Adrenal gland (tissue), 12 donors: ENCODE results near the gene HELZ. TPM values are rescaled to one million over a fixed set of nuclear protein-coding genes. Genes with fewer than 3 reads are reported as not detected.

ENCODE experiments used
- DNase-seq, 7 donors: peaks; one replicate each; pipeline ENCODE4 v3.0.0-alpha.2; 2019 to 2020
- H3K27ac ChIP-seq, 5 donors: fragments of 200-600 bp; sonication (generic) in 4 of 5; 1 replicate in 3 of 5; 2 replicates in 2 of 5; pipeline versions ENCODE4 v1.5.1 to v1.8.0; 2016 to 2020; ENCODE audit warnings: mild to moderate bottlenecking in 1 of 5
- H3K27me3 ChIP-seq: fragments of 200-600 bp; 2 replicates; pipeline ENCODE4 v1.8.0; 2021
- H3K36me3 ChIP-seq, 2 donors: fragments of 200-600 bp; replicated peaks in 1 of 2; 1 replicate in 1 of 2; 2 replicates in 1 of 2; pipeline versions ENCODE4 v1.5.1 to v1.8.0; 2018 to 2022
- H3K4me1 ChIP-seq, 2 donors: fragments of 200-600 bp; replicated peaks in 1 of 2; 1 replicate in 1 of 2; 2 replicates in 1 of 2; pipeline versions ENCODE4 v1.5.1 to v1.8.0; 2018 to 2021
- H3K4me3 ChIP-seq, 4 donors: fragments of 200-600 bp; sonication (generic) in 3 of 4; one replicate each; pipeline ENCODE4 v1.5.1; 2016 to 2018
- H3K9me3 ChIP-seq, 3 donors: fragments of 200-600 bp; sonication (generic) in 1 of 3; replicated peaks in 1 of 3; 1 replicate in 2 of 3; 2 replicates in 1 of 3; pipeline versions ENCODE4 v1.5.1 to v1.8.0; 2016 to 2021
- POLR2A ChIP-seq, 2 donors: fragments of 450-650 bp; IDR thresholded peaks; one replicate each; pipeline ENCODE4 v1.6.1; 2017; ENCODE audit warnings: antibody characterized with exemption in 2 of 2, mild to moderate bottlenecking in 2 of 2, moderate library complexity in 1 of 2
- WGBS, 4 donors: extraction: QIAGEN DNeasy Blood & Tissue Kit in 2 of 4; methylation state at CpG; one replicate each; pipeline versions ENCODE4 v1.1.5 to v1.1.7; 2013 to 2017; 5-methylcytosine and 5-hydroxymethylcytosine counted together
- intact Hi-C, 2 donors: fragments of 100-400 bp; cut with DNase I; formaldehyde crosslinking; loops; one replicate each; pipeline versions ENCODE4 v1.14.1 to v1.15.0; 2022 to 2023
- polyA plus RNA-seq, 3 donors: library from polyadenylated mRNA; stranded (reverse); fragments of 200-250 nt in 2 of 3; fragments of 350-450 nt in 1 of 3; fragmentation: Illumina TruSeq in 1 of 3; extraction: RNeasy Lipid Tissue Mini Kit (QIAGEN cat#74804) in 1 of 3; gene quantifications; one replicate each; pipeline ENCODE4 v1.2.3, GENCODE V29; 2013 to 2014
- total RNA-seq, 9 donors: library from RNA; depleted of rRNA in 4 of 9; stranded (reverse); fragments of >200 nt in 4 of 9; fragments of 120-200 nt in 1 of 9; fragmentation: NEBNext Ultra II Directional in 1 of 9; extraction: Animal tissue kit (Norgen Biotek cat#: 25700) in 1 of 9; gene quantifications; one replicate each; pipeline versions ENCODE4 v1.1.0 to v1.2.4, GENCODE V29; 2013 to 2023
- TF ChIP-seq, protein P1 (sequence below), 6 experiments: fragments of 450-650 bp in 4 of 6; fragments of 200-600 bp in 2 of 6; sonication (generic) in 1 of 6; IDR thresholded peaks; 1 replicate in 5 of 6; 2 replicates in 1 of 6; pipeline versions ENCODE4 v1.5.1 to v1.8.0; 2016 to 2021; ENCODE audit warnings: antibody characterized with exemption in 6 of 6, mild to moderate bottlenecking in 2 of 6, moderate library complexity in 1 of 6
- donor health status: healthy with polysubstance abuse.
- donor health status: Bipolar disorder and iron deficiency.
- donor health status: DM: yes; HTN: yes; CAD: no.
- donor health status: DM: no; HTN: no; CAD: no.
- donor health status: DM: no; HTN: no; CAD: no.
- donor health status: DM: yes; HTN: yes; CAD: no.

The HELZ gene
- total and polyA plus RNA-seq, 12 donors, result 3.1 to 88.0 (median 47.9) TPM

DNA sequence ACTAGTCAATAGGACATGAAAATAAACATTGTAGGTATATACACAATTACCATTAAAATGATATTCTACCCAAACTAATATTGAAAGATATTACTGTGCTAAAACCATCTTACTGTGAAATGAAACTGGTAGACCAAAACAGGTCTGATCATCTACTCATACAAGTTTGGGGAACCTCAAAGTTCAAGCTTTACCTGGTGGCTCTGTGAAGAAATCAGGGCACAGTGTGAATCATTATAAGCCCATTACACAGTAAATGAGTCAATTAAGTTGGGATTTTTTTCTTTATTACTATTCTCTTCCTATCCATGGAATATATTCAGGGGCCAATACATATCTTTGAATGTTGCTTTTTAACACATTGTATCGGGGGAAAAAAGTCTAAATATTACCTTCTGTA, 57.1 kb downstream of the HELZ start:
- Histone ChIP-seq H3K27me3 (no peaks in the 10 kb centered on the region), H3K4me3 (no peak overlapping the region), H3K27ac (no peak overlapping the region), H3K4me1 (peaks cover 6 to 36% of the 10 kb centered on the region in 2 donors), H3K36me3 (no peaks in the 10 kb centered on the region), H3K9me3 (no peaks in the 10 kb centered on the region)
- TF ChIP-seq POLR2A (IDR thresholded peaks at IDR 0.05), result no peak
- TF ChIP-seq, protein P1, sequence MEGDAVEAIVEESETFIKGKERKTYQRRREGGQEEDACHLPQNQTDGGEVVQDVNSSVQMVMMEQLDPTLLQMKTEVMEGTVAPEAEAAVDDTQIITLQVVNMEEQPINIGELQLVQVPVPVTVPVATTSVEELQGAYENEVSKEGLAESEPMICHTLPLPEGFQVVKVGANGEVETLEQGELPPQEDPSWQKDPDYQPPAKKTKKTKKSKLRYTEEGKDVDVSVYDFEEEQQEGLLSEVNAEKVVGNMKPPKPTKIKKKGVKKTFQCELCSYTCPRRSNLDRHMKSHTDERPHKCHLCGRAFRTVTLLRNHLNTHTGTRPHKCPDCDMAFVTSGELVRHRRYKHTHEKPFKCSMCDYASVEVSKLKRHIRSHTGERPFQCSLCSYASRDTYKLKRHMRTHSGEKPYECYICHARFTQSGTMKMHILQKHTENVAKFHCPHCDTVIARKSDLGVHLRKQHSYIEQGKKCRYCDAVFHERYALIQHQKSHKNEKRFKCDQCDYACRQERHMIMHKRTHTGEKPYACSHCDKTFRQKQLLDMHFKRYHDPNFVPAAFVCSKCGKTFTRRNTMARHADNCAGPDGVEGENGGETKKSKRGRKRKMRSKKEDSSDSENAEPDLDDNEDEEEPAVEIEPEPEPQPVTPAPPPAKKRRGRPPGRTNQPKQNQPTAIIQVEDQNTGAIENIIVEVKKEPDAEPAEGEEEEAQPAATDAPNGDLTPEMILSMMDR (IDR thresholded peaks at IDR 0.05), result no peak
- WGBS, 4 donors, result 88 to 100% (median 97%) methylated on average over 1 of the region's 1 CpG
- no peak for DNase-seq
- intact Hi-C loops, result no loop called here

DNA sequence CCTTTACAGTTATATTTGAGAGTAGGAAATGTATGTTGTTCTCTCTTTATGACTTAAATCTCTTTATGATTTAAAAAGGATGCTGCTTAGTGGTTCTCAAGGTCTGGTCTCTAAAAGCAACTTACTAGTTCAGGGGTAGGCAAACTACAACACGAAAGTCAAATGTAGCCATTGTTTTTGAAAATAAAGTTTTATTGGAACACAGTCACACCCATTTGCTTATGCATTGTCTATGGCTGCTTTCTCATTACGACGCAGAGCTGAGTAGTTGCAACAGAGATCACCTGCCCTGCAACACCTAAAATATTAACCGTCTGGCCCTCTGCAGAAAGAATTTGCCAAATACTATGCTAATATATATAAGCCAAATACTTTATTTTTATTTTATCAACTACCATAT, 58.2 kb downstream of the HELZ start:
- no peak overlapping the region for H3K4me3 ChIP-seq
- H3K9me3 ChIP-seq, result no peaks in the 10 kb centered on the region
- peaks cover 6 to 41% of the 10 kb centered on the region in 2 donors for H3K4me1 ChIP-seq
- no peak overlapping the region for H3K27ac ChIP-seq
- H3K36me3 ChIP-seq, result no peaks in the 10 kb centered on the region
- intact Hi-C loops, result no loop called here
- no peak for TF ChIP-seq POLR2A (IDR thresholded peaks at IDR 0.05)
- TF ChIP-seq, protein P1 (IDR thresholded peaks at IDR 0.05), result no peak
- no peaks in the 10 kb centered on the region for H3K27me3 ChIP-seq
- WGBS, 4 donors, result 94 to 99% (median 98%) methylated on average over 4 of the region's 4 CpGs
- DNase-seq, result no peak

DNA sequence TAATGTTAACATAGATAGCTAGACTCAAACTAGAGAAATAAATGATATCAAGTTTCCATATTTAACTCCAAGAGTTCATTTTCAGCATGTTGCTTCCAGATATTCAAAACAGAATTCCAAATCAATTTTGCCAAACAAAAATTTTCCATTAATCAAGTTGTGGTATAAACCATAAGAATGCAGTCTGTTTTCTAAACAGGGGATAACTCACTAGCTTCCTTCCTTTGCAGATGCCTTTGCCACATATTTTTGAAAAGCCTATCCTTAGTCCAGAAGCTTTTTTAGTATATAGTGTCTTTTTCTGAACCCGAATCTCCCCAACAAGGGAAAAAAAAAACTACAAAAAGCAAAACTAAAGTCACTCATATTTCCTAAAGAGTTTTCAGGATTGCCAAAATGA, 61.5 kb downstream of the HELZ start:
- Histone ChIP-seq H3K27me3 (no peaks in the 10 kb centered on the region), H3K4me1 (peaks cover under 1 to 26% of the 10 kb centered on the region in 2 donors), H3K4me3 (no peak overlapping the region), H3K27ac (no peak overlapping the region), H3K36me3 (peaks cover 0 to under 1% of the 10 kb centered on the region in 2 donors), H3K9me3 (no peaks in the 10 kb centered on the region)
- TF ChIP-seq, protein P1 (IDR thresholded peaks at IDR 0.05), result no peak
- TF ChIP-seq POLR2A (IDR thresholded peaks at IDR 0.05), result no peak
- DNase-seq, result no peak
- intact Hi-C loops, result no loop called here
- WGBS, 4 donors, result 70 to 78% (median 71%) methylated on average over 1 of the region's 1 CpG

DNA sequence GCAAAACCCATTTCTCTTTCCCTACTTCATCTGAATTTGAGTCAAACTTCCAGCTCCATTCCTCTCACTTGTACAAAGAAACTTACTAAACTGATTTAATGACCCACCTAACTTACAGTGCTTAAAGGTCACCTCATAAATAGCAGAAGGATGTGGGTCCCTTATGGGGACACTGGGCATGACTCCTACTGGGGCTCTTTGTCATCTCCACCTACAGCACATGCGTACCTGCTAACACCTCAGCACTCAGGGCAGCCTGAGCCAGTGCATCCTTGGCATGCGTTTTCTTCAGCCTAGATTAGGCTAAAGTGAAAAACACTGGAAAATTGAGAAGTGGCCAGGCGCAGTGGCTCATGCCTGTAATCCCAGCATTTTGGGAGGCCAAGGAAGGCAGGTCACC, 63.2 kb downstream of the HELZ start:
- DNase-seq, result no peak
- 85 to 93% (median 89%) methylated on average over 2 to 3 of the region's 3 CpGs for WGBS, 4 donors
- H3K27me3 ChIP-seq, result no peaks in the 10 kb centered on the region
- peaks cover 0 to 26% of the 10 kb centered on the region in 2 donors for H3K4me1 ChIP-seq
- TF ChIP-seq POLR2A (IDR thresholded peaks at IDR 0.05), result no peak
- TF ChIP-seq, protein P1 (IDR thresholded peaks at IDR 0.05), result no peak
- H3K36me3 ChIP-seq, result peaks cover 0 to 8% of the 10 kb centered on the region in 2 donors
- intact Hi-C loops, result no loop called here
- no peak overlapping the region for H3K4me3 ChIP-seq
- no peak overlapping the region for H3K27ac ChIP-seq
- no peaks in the 10 kb centered on the region for H3K9me3 ChIP-seq
